Stimulated activated CD4-positive, alpha-beta T cell treated with anti-CD3 and anti-CD28 coated beads, Interleukin-1b, Interleukin-23, amount 100 ng/mL, for 1 hour (primary cell): Measurements from ENCODE around the gene AKR1E2.

Experiments used
- DNase-seq, 2 donors: peaks; one replicate each; pipeline ENCODE4 v3.0.0-alpha.2; 2020; ENCODE audit warnings: low read depth in 2 of 2

The AKR1E2 gene

DNA sequence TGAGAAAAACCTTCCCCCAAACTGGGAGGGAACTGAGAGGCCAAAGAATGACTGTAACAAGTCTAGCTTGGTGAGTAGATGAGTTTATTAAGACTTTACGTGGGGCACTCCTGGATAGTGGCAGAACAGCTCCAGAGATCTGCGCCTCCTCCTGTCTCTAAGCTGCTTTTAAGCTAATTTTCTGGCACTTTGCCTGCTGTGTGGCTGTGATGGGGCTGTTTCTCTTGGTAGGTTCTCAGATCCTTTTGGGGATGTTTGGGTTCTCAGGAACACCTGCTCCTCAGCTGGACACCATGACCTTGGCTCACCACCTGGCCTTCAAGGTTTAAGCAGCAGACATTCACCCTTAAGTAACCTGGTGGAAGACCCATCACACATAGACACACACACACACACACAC lies 68.3 kb downstream of the AKR1E2 start:
- no peak for DNase-seq
